Thyroid gland (tissue), 4 donors: Measurements from ENCODE around the gene TLR9.

Source experiments
- POLR2A ChIP-seq, 2 donors: fragments of 450-650 bp; IDR thresholded peaks; one replicate each; pipeline ENCODE4 v1.6.1; 2017; ENCODE audit warnings: antibody characterized with exemption in 2 of 2, mild to moderate bottlenecking in 2 of 2, moderate library complexity in 1 of 2
- TF ChIP-seq, protein P1 (sequence below), 6 experiments: fragments of 200-600 bp in 3 of 6; fragments of 450-650 bp in 3 of 6; sonication (generic) in 3 of 6; IDR thresholded peaks; one replicate each; pipeline ENCODE4 v1.5.1; 2016 to 2019; ENCODE audit warnings: antibody characterized with exemption in 6 of 6, mild to moderate bottlenecking in 2 of 6, inconsistent platforms in 1 of 6, moderate library complexity in 1 of 6

DNA sequence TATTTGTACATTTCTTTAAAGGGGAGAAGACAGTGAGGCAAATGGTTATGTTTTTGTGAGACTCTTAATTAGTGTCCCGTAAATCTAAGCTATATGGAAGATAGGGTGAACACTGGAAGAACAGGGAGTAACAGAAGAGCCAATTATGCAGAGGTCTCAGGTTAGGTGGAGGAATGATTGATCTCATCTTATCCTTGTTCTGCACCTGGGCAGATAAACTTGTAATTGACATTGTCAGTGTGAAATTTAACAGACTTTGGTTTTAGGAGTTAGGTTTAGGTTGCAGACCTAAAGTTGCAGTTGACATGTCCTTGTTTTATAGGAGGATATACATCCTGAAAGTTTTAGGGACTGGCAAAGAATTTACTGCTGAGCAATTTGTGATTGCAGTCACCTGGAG lies 16.6 kb upstream of the TLR9 start:
- no peak for TF ChIP-seq POLR2A (IDR thresholded peaks at IDR 0.05)
- TF ChIP-seq, protein P1, sequence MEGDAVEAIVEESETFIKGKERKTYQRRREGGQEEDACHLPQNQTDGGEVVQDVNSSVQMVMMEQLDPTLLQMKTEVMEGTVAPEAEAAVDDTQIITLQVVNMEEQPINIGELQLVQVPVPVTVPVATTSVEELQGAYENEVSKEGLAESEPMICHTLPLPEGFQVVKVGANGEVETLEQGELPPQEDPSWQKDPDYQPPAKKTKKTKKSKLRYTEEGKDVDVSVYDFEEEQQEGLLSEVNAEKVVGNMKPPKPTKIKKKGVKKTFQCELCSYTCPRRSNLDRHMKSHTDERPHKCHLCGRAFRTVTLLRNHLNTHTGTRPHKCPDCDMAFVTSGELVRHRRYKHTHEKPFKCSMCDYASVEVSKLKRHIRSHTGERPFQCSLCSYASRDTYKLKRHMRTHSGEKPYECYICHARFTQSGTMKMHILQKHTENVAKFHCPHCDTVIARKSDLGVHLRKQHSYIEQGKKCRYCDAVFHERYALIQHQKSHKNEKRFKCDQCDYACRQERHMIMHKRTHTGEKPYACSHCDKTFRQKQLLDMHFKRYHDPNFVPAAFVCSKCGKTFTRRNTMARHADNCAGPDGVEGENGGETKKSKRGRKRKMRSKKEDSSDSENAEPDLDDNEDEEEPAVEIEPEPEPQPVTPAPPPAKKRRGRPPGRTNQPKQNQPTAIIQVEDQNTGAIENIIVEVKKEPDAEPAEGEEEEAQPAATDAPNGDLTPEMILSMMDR (IDR thresholded peaks at IDR 0.05): no peak
